GM23248 (cell line): Measurements from ENCODE around the gene DSTYK. TPM values are rescaled to one million over a fixed set of nuclear protein-coding genes. Genes with fewer than 3 reads are reported as not detected.

Experiments used
- DNase-seq: peaks from one replicate; pipeline ENCODE4 v3.0.0-alpha.2; 2015
- H2AFZ ChIP-seq: fragments of 200-600 bp; sonication (generic); 2 replicates; pipeline ENCODE4 v1.6.1; 2016; ENCODE audit warnings: antibody characterized with exemption
- H3F3A ChIP-seq: fragments of 200-600 bp; sonication (generic); 2 replicates; pipeline ENCODE4 v1.6.1; 2016; ENCODE audit warnings: mild to moderate bottlenecking, antibody characterized with exemption, mixed run types; ENCODE audit not compliant: insufficient read depth
- H3K27ac ChIP-seq: fragments of 200-600 bp; sonication (generic); 2 replicates; pipeline ENCODE4 v1.5.1; 2016; ENCODE audit warnings: mild to moderate bottlenecking
- H3K27me3 ChIP-seq: fragments of 200-600 bp; sonication (generic); replicated peaks from 2 replicates; pipeline ENCODE4 v1.6.1; 2016; ENCODE audit warnings: mild to moderate bottlenecking; ENCODE audit not compliant: insufficient read depth
- H3K36me3 ChIP-seq: fragments of 200-600 bp; sonication (generic); 2 replicates; pipeline ENCODE4 v1.6.1; 2016; ENCODE audit warnings: low read depth, mild to moderate bottlenecking
- H3K4me1 ChIP-seq: fragments of 200-600 bp; sonication (generic); 2 replicates; pipeline ENCODE4 v1.6.1; 2016; ENCODE audit warnings: mild to moderate bottlenecking; ENCODE audit not compliant: insufficient read depth
- H3K4me2 ChIP-seq: fragments of 200-600 bp; sonication (generic); one replicate; pipeline ENCODE4 v1.6.1; 2016; ENCODE audit warnings: mild to moderate bottlenecking; ENCODE audit not compliant: unreplicated experiment
- H3K4me3 ChIP-seq: fragments of 200-600 bp; sonication (generic); 2 replicates; pipeline ENCODE4 v1.5.1; 2016; ENCODE audit warnings: mild to moderate bottlenecking
- H3K79me2 ChIP-seq: fragments of 200-600 bp; sonication (generic); 2 replicates; pipeline ENCODE4 v1.6.1; 2016; ENCODE audit warnings: mild to moderate bottlenecking; ENCODE audit not compliant: insufficient read depth
- H3K9ac ChIP-seq: fragments of 200-600 bp; sonication (generic); 2 replicates; pipeline ENCODE4 v1.6.1; 2016; ENCODE audit warnings: mild to moderate bottlenecking
- H3K9me2 ChIP-seq: fragments of 200-600 bp; sonication (generic); 2 replicates; pipeline ENCODE4 v1.6.1; 2016; ENCODE audit warnings: mixed run types, mild to moderate bottlenecking, moderate library complexity; ENCODE audit not compliant: insufficient read depth
- H3K9me3 ChIP-seq: fragments of 200-600 bp; sonication (generic); one replicate; pipeline ENCODE4 v1.6.1; 2017; ENCODE audit warnings: low read depth
- H4K20me1 ChIP-seq: fragments of 200-600 bp; sonication (generic); 2 replicates; pipeline ENCODE4 v1.6.0; 2016; ENCODE audit not compliant: insufficient read depth
- EZH2 ChIP-seq: fragments of 200-600 bp; sonication (generic); IDR thresholded peaks from 2 replicates; pipeline ENCODE4 v1.6.1; 2018; ENCODE audit warnings: antibody characterized with exemption, mild to moderate bottlenecking; ENCODE audit not compliant: insufficient read depth, poor library complexity, severe bottlenecking
- EZH2phosphoT487 ChIP-seq: fragments of 200-600 bp; sonication (generic); IDR thresholded peaks from 2 replicates; pipeline ENCODE4 v1.6.1; 2018; ENCODE audit warnings: antibody characterized with exemption, moderate library complexity, mild to moderate bottlenecking, low read depth; ENCODE audit not compliant: insufficient read depth
- WGBS, 2 experiments: methylation state at CpG; one replicate each; pipeline ENCODE4 v1.1.6; 2015 to 2017; ENCODE audit warnings: low lambda C conversion rate in 2 of 2, low coverage in 1 of 2; ENCODE audit errors: missing lambda C conversion rate in 2 of 2; 5-methylcytosine and 5-hydroxymethylcytosine counted together
- in situ Hi-C: fragments of 300-500 bp; cut with MboI; formaldehyde crosslinking; loops from 2 replicates; pipeline ENCODE4 v1.15.0; 2020
- polyA plus RNA-seq: library from polyadenylated mRNA; unstranded; fragments of >200 nt; fragmentation: Nextera tagmentation; extraction: Ambion mirVana; gene quantifications from 2 replicates; pipeline ENCODE4 v1.2.1, GENCODE V29; 2016
- total RNA-seq: library from RNA; depleted of rRNA; stranded (reverse); fragments of >200 nt; shearing (Covaris generic); gene quantifications from 2 replicates; pipeline ENCODE4 v1.2.3, GENCODE V29; 2014

The DSTYK gene
- total and polyA plus RNA-seq, 2 experiments from 2014 or later: 9.8 to 12.1 TPM

GRCh38 chr1:205258261-205258691 lies 46.8 kb upstream of the DSTYK start:
- Histone ChIP-seq H4K20me1 (no peaks in the 10 kb centered on the region), H3F3A (no peaks in the 10 kb centered on the region), H3K36me3 (no peaks in the 10 kb centered on the region), H2AFZ (no peak overlapping the region), H3K9ac (no peak overlapping the region), H3K79me2 (no peaks in the 10 kb centered on the region), H3K4me1 (peaks cover 21% of the 10 kb centered on the region), H3K9me2 (no peaks in the 10 kb centered on the region), H3K4me2 (no peak overlapping the region), H3K27ac (no peak overlapping the region), H3K9me3 (no peaks in the 10 kb centered on the region), H3K27me3 (no peaks in the 10 kb centered on the region), H3K4me3 (no peak overlapping the region)
- in situ Hi-C loops: loop anchor here (10.0 kb wide), 1 partner anchor 123 kb away; no protein-coding TSS in a partner anchor
- DNase-seq: no peak
- WGBS, 2 experiments: 70 to 77% methylated on average over 6 to 7 of the region's 7 CpGs
- TF ChIP-seq EZH2 (no peak), EZH2phosphoT487 (no peak)

GRCh38 chr1:205257735-205258134 lies 46.2 kb upstream of the DSTYK start:
- no peak for DNase-seq
- Histone ChIP-seq H3K36me3 (no peaks in the 10 kb centered on the region), H3K4me1 (peaks cover 19% of the 10 kb centered on the region), H3K27me3 (no peaks in the 10 kb centered on the region), H4K20me1 (no peaks in the 10 kb centered on the region), H3K27ac (no peak overlapping the region), H3K4me3 (no peak overlapping the region), H3K4me2 (no peak overlapping the region), H3K9me3 (no peaks in the 10 kb centered on the region), H3K79me2 (no peaks in the 10 kb centered on the region), H2AFZ (no peak overlapping the region), H3K9me2 (no peaks in the 10 kb centered on the region), H3F3A (no peaks in the 10 kb centered on the region), H3K9ac (no peak overlapping the region)
- 77 to 85% methylated on average over 2 of the region's 2 CpGs for WGBS, 2 experiments
- in situ Hi-C loops: loop anchor here (10.0 kb wide), 1 partner anchor 123 kb away; no protein-coding TSS in a partner anchor
- TF ChIP-seq EZH2phosphoT487: no peak
- TF ChIP-seq EZH2: no peak

GRCh38 chr1:205256951-205257625 lies 45.6 kb upstream of the DSTYK start:
- no peak for DNase-seq
- Histone ChIP-seq H4K20me1 (no peaks in the 10 kb centered on the region), H3K79me2 (no peaks in the 10 kb centered on the region), H3K36me3 (no peaks in the 10 kb centered on the region), H3K27ac (no peak overlapping the region), H3F3A (no peaks in the 10 kb centered on the region), H3K27me3 (no peaks in the 10 kb centered on the region), H3K9me3 (no peaks in the 10 kb centered on the region), H3K4me2 (no peak overlapping the region), H3K4me1 (peaks cover 13% of the 10 kb centered on the region), H2AFZ (no peak overlapping the region), H3K9me2 (no peaks in the 10 kb centered on the region), H3K9ac (no peak overlapping the region), H3K4me3 (no peak overlapping the region)
- TF ChIP-seq EZH2: no peak
- no peak for TF ChIP-seq EZH2phosphoT487
- in situ Hi-C loops: loop anchor here (10.0 kb wide), 1 partner anchor 122 kb away; no protein-coding TSS in a partner anchor
- 83 to 87% methylated on average over 19 of the region's 19 CpGs for WGBS, 2 experiments

- in situ Hi-C loops: loop anchor here (10.0 kb wide), 1 partner anchor 121 kb away; no protein-coding TSS in a partner anchor
- 43 to 50% methylated on average over 8 of the region's 8 CpGs for WGBS, 2 experiments
- Histone ChIP-seq H3K9ac (no peak overlapping the region), H2AFZ (peak overlapping the region; percentile 58), H3K9me3 (no peaks in the 10 kb centered on the region), H3K27me3 (no peaks in the 10 kb centered on the region), H3K4me2 (no peak overlapping the region), H3F3A (no peaks in the 10 kb centered on the region), H4K20me1 (no peaks in the 10 kb centered on the region), H3K36me3 (no peaks in the 10 kb centered on the region), H3K27ac (no peak overlapping the region), H3K9me2 (no peaks in the 10 kb centered on the region), H3K79me2 (no peaks in the 10 kb centered on the region), H3K4me3 (no peak overlapping the region), H3K4me1 (peaks cover 4% of the 10 kb centered on the region; the same call in 1 of the 2 replicates)
- peak; percentile 88 for DNase-seq
- TF ChIP-seq EZH2phosphoT487 (no peak), EZH2 (no peak)
Observed at GRCh38 chr1:205255941-205256780, 44.7 kb upstream of the DSTYK start.
